K562 (cell line): ENCODE data around the gene TSC22D1. TPM values are rescaled to one million over a fixed set of nuclear protein-coding genes. Genes with fewer than 3 reads are reported as not detected.
A peak's percentile ranks its signal among the peaks of the same experiment; 100 is the strongest.

Experiments used
- ARID1B ChIP-seq: fragments of 450-650 bp; IDR thresholded peaks from 2 replicates; pipeline ENCODE4 v1.6.1; 2016; ENCODE audit warnings: antibody characterized with exemption, mild to moderate bottlenecking, inconsistent platforms
- ATF1 ChIP-seq, 2 experiments: fragments of 450-650 bp in 1 of 2; IDR thresholded peaks; 2 replicates each; pipeline ENCODE4 v1.6.1; 2016; ENCODE audit warnings: missing compliant biosample characterization in 1 of 2, missing genetic modification characterization in 1 of 2
- DACH1 ChIP-seq: fragments of 450-650 bp; IDR thresholded peaks from 2 replicates; pipeline ENCODE4 v1.6.1; 2018; ENCODE audit not compliant: partially characterized antibody
- FOXM1 ChIP-seq, 2 experiments: fragments of 450-650 bp in 1 of 2; sonication (generic) in 1 of 2; formaldehyde crosslinking in 1 of 2; IDR thresholded peaks; 2 replicates each; pipeline versions ENCODE4 v1.6.1 to v1.9.0; 2017 to 2022; ENCODE audit warnings: low read depth in 2 of 2, mild to moderate bottlenecking in 2 of 2, missing genetic modification reagents in 1 of 2, moderate library complexity in 1 of 2
- HNRNPH1 ChIP-seq: fragments of 200-400 bp; formaldehyde crosslinking; optimal IDR thresholded peaks from 2 replicates; pipeline ENCODE3; 2017; ENCODE audit warnings: low read depth, mild to moderate bottlenecking, low read length, moderate library complexity
- JUN ChIP-seq, 2 experiments: sonication (generic) in 1 of 2; formaldehyde crosslinking in 1 of 2; IDR thresholded peaks; 2 replicates each; pipeline versions ENCODE4 v1.6.1 to v1.8.0; 2012 to 2022; ENCODE audit warnings: borderline replicate concordance in 2 of 2, mild to moderate bottlenecking in 2 of 2, improper control_type of control experiment in 1 of 2, low read depth in 1 of 2, low read length in 1 of 2, missing genetic modification reagents in 1 of 2
- JUND ChIP-seq, 2 experiments: IDR thresholded peaks; 2 replicates in 1 of 2; 3 replicates in 1 of 2; pipeline ENCODE4 v1.6.1; 2011; ENCODE audit warnings: borderline replicate concordance in 2 of 2, low read depth in 2 of 2, low read length in 2 of 2, improper control_type of control experiment in 1 of 2, missing biosample characterization in 1 of 2, missing genetic modification characterization in 1 of 2, missing genetic modification reagents in 1 of 2
- MXI1 ChIP-seq: IDR thresholded peaks from 2 replicates; pipeline ENCODE4 v1.6.1; 2011; ENCODE audit warnings: low read depth, mild to moderate bottlenecking, improper control_type of control experiment, low read length
- MYNN ChIP-seq, 2 experiments: sonication (generic); formaldehyde crosslinking in 1 of 2; IDR thresholded peaks; 2 replicates each; pipeline versions ENCODE4 v1.5.0 to v1.6.1; 2016 to 2020; ENCODE audit warnings: antibody characterized with exemption in 1 of 2, missing genetic modification reagents in 1 of 2
- PHB2 ChIP-seq: fragments of 450-650 bp; IDR thresholded peaks from 2 replicates; pipeline ENCODE4 v1.6.1; 2017; ENCODE audit warnings: low read depth
- POLR2AphosphoS5 ChIP-seq: IDR thresholded peaks from 2 replicates; pipeline ENCODE4 v1.6.1; 2011; ENCODE audit warnings: mild to moderate bottlenecking, low read depth, low read length, moderate library complexity; ENCODE audit not compliant: control insufficient read depth, insufficient read depth
- RB1 ChIP-seq: fragments of 450-650 bp; IDR thresholded peaks from 2 replicates; pipeline ENCODE4 v1.6.1; 2017; ENCODE audit warnings: low read depth, mild to moderate bottlenecking
- TAL1 ChIP-seq: fragments of 450-650 bp; IDR thresholded peaks from 2 replicates; pipeline ENCODE4 v1.6.1; 2016; ENCODE audit warnings: mild to moderate bottlenecking
- TEAD2 ChIP-seq: fragments of 450-650 bp; IDR thresholded peaks from 2 replicates; pipeline ENCODE4 v1.6.1; 2016; ENCODE audit warnings: missing genetic modification characterization, control low read depth, missing compliant biosample characterization
- TEAD4 ChIP-seq, 2 experiments: sonication (generic) in 1 of 2; formaldehyde crosslinking in 1 of 2; IDR thresholded peaks; 2 replicates each; pipeline versions ENCODE4 v1.6.1 to v1.8.0; 2012 to 2022; ENCODE audit warnings: borderline replicate concordance in 1 of 2, inconsistent platforms in 1 of 2, low read length in 1 of 2, mild to moderate bottlenecking in 1 of 2, missing genetic modification reagents in 1 of 2
- UBTF ChIP-seq, 2 experiments: IDR thresholded peaks; 2 replicates each; pipeline ENCODE4 v1.6.1; 2012; ENCODE audit warnings: improper control_type of control experiment in 2 of 2, low read depth in 2 of 2, low read length in 2 of 2, borderline replicate concordance in 1 of 2
- ZNF395 ChIP-seq: fragments of 200-800 bp; sonication (Bioruptor generic); IDR thresholded peaks from 2 replicates; pipeline ENCODE4 v1.6.1; 2017; ENCODE audit warnings: missing genetic modification characterization, missing compliant biosample characterization
- ZNF639 ChIP-seq, 2 experiments: fragments of 200-800 bp in 1 of 2; sonication (Bioruptor generic) in 1 of 2; sonication (generic) in 1 of 2; formaldehyde crosslinking in 1 of 2; IDR thresholded peaks in 1 of 2; conservative IDR thresholded peaks in 1 of 2; 2 replicates each; pipeline versions ENCODE4 v1.5.0 to v1.6.1; 2016 to 2020; ENCODE audit warnings: missing compliant biosample characterization in 1 of 2, missing genetic modification characterization in 1 of 2, missing genetic modification reagents in 1 of 2
- ZNF695 ChIP-seq: fragments of 450-650 bp; formaldehyde crosslinking; IDR thresholded peaks from 2 replicates; pipeline ENCODE4 v1.4.0; 2020; ENCODE audit warnings: mild to moderate bottlenecking, moderate library complexity
- ZNF766 ChIP-seq: fragments of 200-800 bp; sonication (Bioruptor generic); conservative IDR thresholded peaks from 2 replicates; pipeline ENCODE4 v1.6.1; 2016; ENCODE audit warnings: missing genetic modification characterization, missing compliant biosample characterization
- polyA plus RNA-seq, 8 experiments: library from polyadenylated mRNA; depleted of rRNA in 4 of 8; stranded (reverse) in 5 of 8; unstranded in 3 of 8; fragments of >200 nt; fragmentation: Nextera tagmentation in 2 of 8; fragmentation: Illumina TruSeq in 1 of 8; extraction: Ambion mirVana in 2 of 8; extraction: Trizol in 1 of 8; gene quantifications; 2 replicates each; pipeline versions ENCODE4 v1.2.1 to v1.2.3, GENCODE V29; 2011 to 2014; ENCODE audit warnings: inconsistent platforms in 1 of 8, missing spikeins in 1 of 8
- total RNA-seq, 7 experiments: library from RNA; depleted of rRNA in 6 of 7; stranded (reverse); fragments of >200 nt in 6 of 7; fragmentation: Illumina TruSeq in 2 of 7; extraction: Trizol in 2 of 7; gene quantifications; 2 replicates each; pipeline versions ENCODE4 v1.2.1 to v1.2.3, GENCODE V29; 2011 to 2021; ENCODE audit warnings: low replicate concordance in 1 of 7

TSC22D1 gene
- total and polyA plus RNA-seq, 9 of the 15 experiments (the other 6 are each of a cell fraction or from before 2014, with no cell fraction given) = 2.6 to 19.8 (median 8.4) TPM

GRCh38 chr13:44382635-44383145 lies 193.4 kb downstream of the TSC22D1 start (continued):
- TF ChIP-seq POLR2AphosphoS5 (peak; percentile 89; the same call in 1 of the 2 replicates), JUND (IDR thresholded peaks at IDR 0.05; ENCODE audit: borderline replicate concordance, low read depth, low read length) (peak; percentile 40; the same call in 1 of the 2 replicates), JUND (tag; IDR thresholded peaks at IDR 0.05; ENCODE audit: borderline replicate concordance, low read depth, low read length) (no peak; the same call in 1 of the 3 replicates), ZNF695 (CRISPR knock-in tag) (no peak), PHB2 (peak; percentile 82), ATF1 (CRISPR knock-in tag; IDR thresholded peaks at IDR 0.05) (no peak), ATF1 (tag; IDR thresholded peaks at IDR 0.05) (peak; percentile 50), UBTF (IDR thresholded peaks at IDR 0.05; ENCODE audit: borderline replicate concordance in 1 of 2, low read depth in 2 of 2, low read length in 2 of 2) (0 out of 4 replicates have a peak, but pooled peaks of 1 of the 2 experiments have one; percentile 41), ARID1B (peak; percentile 95), MXI1 (no peak), DACH1 (no peak), TEAD4 (IDR thresholded peaks at IDR 0.05; ENCODE audit: low read length) (peak; percentile 97), TEAD4 (CRISPR knock-in tag; IDR thresholded peaks at IDR 0.05; ENCODE audit: borderline replicate concordance) (no peak), JUN (IDR thresholded peaks at IDR 0.05; ENCODE audit: borderline replicate concordance, low read depth, low read length) (0 out of 2 replicates have a peak, but pooled peaks have one; percentile 32), JUN (CRISPR knock-in tag; IDR thresholded peaks at IDR 0.05; ENCODE audit: borderline replicate concordance) (no peak), RB1 (no peak), MYNN (IDR thresholded peaks at IDR 0.05) (peak; percentile 78; the same call in 1 of the 2 replicates), MYNN (CRISPR knock-in tag; IDR thresholded peaks at IDR 0.05) (no peak), HNRNPH1 (no peak), ZNF766 (CRISPR knock-in tag) (0 out of 2 replicates have a peak, but pooled peaks have one; percentile 58), FOXM1 (IDR thresholded peaks at IDR 0.05; ENCODE audit: low read depth) (peak; percentile 84; the same call in 1 of the 2 replicates), FOXM1 (CRISPR knock-in tag; IDR thresholded peaks at IDR 0.05; ENCODE audit: low read depth) (no peak), TEAD2 (tag) (no peak), ZNF395 (CRISPR knock-in tag) (peak; percentile 69; the same call in 1 of the 2 replicates), ZNF639 (CRISPR knock-in tag; conservative IDR thresholded peaks at IDR 0.05 in 1 of 2, IDR thresholded peaks at IDR 0.05 in 1 of 2) (peak in 1 of 2 experiments; percentile 50; a peak in 1 of 4 replicates), TAL1 (peak; percentile 95)
